Natural killer cell (primary cell): ENCODE results near the gene ZMAT5. TPM values are rescaled to one million over a fixed set of nuclear protein-coding genes. Genes with fewer than 3 reads are reported as not detected.

ENCODE experiments used
- ATAC-seq, 3 donors: fragments of 150-1000 bp in 2 of 3; fragments of 200-7000 bp in 1 of 3; cut with Tn5 transposase; 1 replicate in 1 of 3; 2 replicates in 2 of 3; pipeline ENCODE4 v1.10.0; 2021; ENCODE audit warnings: mild to moderate bottlenecking in 2 of 3, moderate library complexity in 2 of 3
- DNase-seq, 2 donors: peaks; one replicate each; pipeline versions ENCODE4 v3.0.0 to v3.0.0-alpha.2; 2013 to 2021; ENCODE audit warnings: mixed read lengths in 1 of 2
- H3K27ac ChIP-seq: one replicate; pipeline ENCODE4 v1.5.1; 2013; ENCODE audit warnings: mild to moderate bottlenecking, low read length
- H3K27me3 ChIP-seq: one replicate; pipeline ENCODE4 v1.6.1; 2013; ENCODE audit warnings: low read length; ENCODE audit not compliant: control insufficient read depth, insufficient read depth
- H3K36me3 ChIP-seq: one replicate; pipeline ENCODE4 v1.6.1; 2013; ENCODE audit warnings: low read length; ENCODE audit not compliant: control insufficient read depth, insufficient read depth
- H3K4me1 ChIP-seq: one replicate; pipeline ENCODE4 v1.6.1; 2013; ENCODE audit warnings: low read length; ENCODE audit not compliant: control insufficient read depth, insufficient read depth
- H3K4me3 ChIP-seq: one replicate; pipeline ENCODE4 v1.5.1; 2013; ENCODE audit warnings: low read length
- H3K9me3 ChIP-seq: one replicate; pipeline ENCODE4 v1.6.1; 2013; ENCODE audit warnings: low read length; ENCODE audit not compliant: control insufficient read depth, insufficient read depth
- H3K27ac Mint-ChIP-seq, 2 donors: one replicate each; pipeline ENCODE4 v1.8.0; 2022; ENCODE audit warnings: mild to moderate bottlenecking in 2 of 2, mixed read lengths in 2 of 2, moderate library complexity in 1 of 2
- H3K27me3 Mint-ChIP-seq, 2 donors: one replicate each; pipeline ENCODE4 v1.8.0; 2022; ENCODE audit warnings: low read depth in 2 of 2, mixed read lengths in 2 of 2
- H3K36me3 Mint-ChIP-seq: one replicate; pipeline ENCODE4 v1.8.0; 2022; ENCODE audit warnings: mixed read lengths
- H3K4me1 Mint-ChIP-seq, 2 donors: one replicate each; pipeline ENCODE4 v1.8.0; 2022; ENCODE audit warnings: mixed read lengths in 2 of 2
- H3K4me3 Mint-ChIP-seq: one replicate; pipeline ENCODE4 v1.8.0; 2022; ENCODE audit warnings: mild to moderate bottlenecking, moderate library complexity, mixed read lengths
- H3K9me3 Mint-ChIP-seq, 2 donors: one replicate each; pipeline ENCODE4 v1.8.0; 2022; ENCODE audit warnings: mixed read lengths in 2 of 2
- CTCF ChIP-seq: fragments of 200-600 bp; IDR thresholded peaks from one replicate; pipeline ENCODE4 v1.8.0; 2022; ENCODE audit warnings: antibody characterized with exemption
- WGBS: methylation state at CpG from one replicate; pipeline ENCODE4 v1.1.7; 2013; ENCODE audit warnings: missing lambda C conversion rate; ENCODE audit not compliant: insufficient coverage; 5-methylcytosine and 5-hydroxymethylcytosine counted together
- intact Hi-C: fragments of 100-400 bp; cut with micrococcal nuclease; formaldehyde crosslinking; loops from one replicate; pipeline ENCODE4 v1.14.2; 2022
- total RNA-seq, 4 donors: library from RNA; stranded (reverse); fragments of 120-200 nt in 1 of 4; gene quantifications; one replicate each; pipeline versions ENCODE4 v1.2.3 to v1.2.4, GENCODE V29; 2013 to 2022

The ZMAT5 gene
- total RNA-seq, 3 donors from 2014 or later (not counting 1 experiment from before 2014, with no cell fraction given), result 15.9 to 20.0 (median 16.0) TPM

GRCh38 chr22:29695129-29695926 lies 71.5 kb downstream of the ZMAT5 start:
- intact Hi-C loops, result loop anchor here (10.0 kb wide), 1 partner anchor 61 kb away; no protein-coding TSS in a partner anchor
- no peaks in the 10 kb centered on the region for H3K36me3 Mint-ChIP-seq

GRCh38 chr22:29693671-29694070 lies 73.1 kb downstream of the ZMAT5 start:
- no peak for DNase-seq
- intact Hi-C loops, result loop anchor here (10.0 kb wide), 1 partner anchor 59 kb away; no protein-coding TSS in a partner anchor
- peaks cover 5% of the 10 kb centered on the region in 2 donors for H3K4me1 Mint-ChIP-seq
- H3K36me3 Mint-ChIP-seq, result no peaks in the 10 kb centered on the region
- no peak for ATAC-seq
- no peak overlapping the region for H3K4me3 ChIP-seq
- H3K4me3 Mint-ChIP-seq, result no peak overlapping the region
- H3K27me3 ChIP-seq, result no peaks in the 10 kb centered on the region
- WGBS, result 95% methylated on average over 8 of the region's 9 CpGs
- H3K9me3 Mint-ChIP-seq, result no peaks in the 10 kb centered on the region
- H3K36me3 ChIP-seq, result peaks cover 26% of the 10 kb centered on the region
- no peak overlapping the region for H3K27ac Mint-ChIP-seq
- H3K4me1 ChIP-seq, result no peaks in the 10 kb centered on the region
- H3K27me3 Mint-ChIP-seq, result no peaks in the 10 kb centered on the region
- no peak overlapping the region for H3K27ac ChIP-seq
- no peaks in the 10 kb centered on the region for H3K9me3 ChIP-seq
- no peak for TF ChIP-seq CTCF

More at GRCh38 chr22:29695129-29695926, 71.5 kb downstream of the ZMAT5 start:
- ATAC-seq, result no peak
- Histone ChIP-seq H3K27me3 (no peaks in the 10 kb centered on the region), H3K36me3 (peaks cover 23% of the 10 kb centered on the region), H3K4me3 (no peak overlapping the region), H3K27ac (no peak overlapping the region), H3K9me3 (no peaks in the 10 kb centered on the region), H3K4me1 (no peaks in the 10 kb centered on the region)
- Mint-ChIP-seq H3K4me3 (no peak overlapping the region), H3K4me1 (no peaks in the 10 kb centered on the region), H3K27me3 (no peaks in the 10 kb centered on the region), H3K9me3 (no peaks in the 10 kb centered on the region), H3K27ac (no peak overlapping the region)
- no peak for TF ChIP-seq CTCF
- DNase-seq, result no peak
- 94% methylated on average over 33 of the region's 33 CpGs for WGBS

GRCh38 chr22:29693161-29693560 lies 73.6 kb downstream of the ZMAT5 start:
- Histone ChIP-seq H3K4me1 (no peaks in the 10 kb centered on the region), H3K27ac (no peak overlapping the region), H3K36me3 (peaks cover 29% of the 10 kb centered on the region), H3K4me3 (no peak overlapping the region), H3K9me3 (no peaks in the 10 kb centered on the region), H3K27me3 (no peaks in the 10 kb centered on the region)
- DNase-seq, result no peak
- Mint-ChIP-seq H3K36me3 (no peaks in the 10 kb centered on the region), H3K27ac (no peak overlapping the region), H3K27me3 (no peaks in the 10 kb centered on the region), H3K4me3 (no peak overlapping the region), H3K9me3 (no peaks in the 10 kb centered on the region), H3K4me1 (peaks cover 5% of the 10 kb centered on the region in 2 donors)
- no peak for TF ChIP-seq CTCF
- WGBS, result 95% methylated on average over 8 of the region's 8 CpGs
- ATAC-seq, result no peak
- intact Hi-C loops, result loop anchor here (10.0 kb wide), 1 partner anchor 58 kb away; no protein-coding TSS in a partner anchor
